PC-3 (cell line): Measurements from ENCODE around the gene CHD5. TPM values are rescaled to one million over a fixed set of nuclear protein-coding genes. Genes with fewer than 3 reads are reported as not detected.

Experiments
- ATAC-seq: fragments of 200-7000 bp; cut with Tn5 transposase; 2 replicates; pipeline ENCODE4 v1.9.1; 2020; ENCODE audit warnings: mild to moderate bottlenecking, moderate library complexity
- BruUV-seq: library from RNA; stranded (reverse); fragments of 400-500 nt; replicated peaks from 2 replicates; lab custom pipeline; 2021; lab: Mats Ljungman, UMichigan
- CTCF ChIA-PET: fragments of 300-600 bp; sonication (Branson Sonifier 250); formaldehyde crosslinking; loops from one replicate; lab custom pipeline; 2022; ENCODE audit warnings: antibody characterized with exemption; lab: Charles Lee
- POLR2A ChIA-PET: fragments of 300-600 bp; sonication (Branson Sonifier 250); formaldehyde crosslinking; loops from one replicate; lab custom pipeline; 2022; ENCODE audit warnings: antibody characterized with exemption; ENCODE audit not compliant: unreplicated experiment; lab: Charles Lee
- DNase-seq: peaks from one replicate; pipeline ENCODE4 v3.0.0-alpha.2; 2015
- H2AFZ ChIP-seq: fragments of 300-600 bp; sonication (generic); 2 replicates; pipeline ENCODE4 v1.6.0; 2016; ENCODE audit warnings: antibody characterized with exemption, low read length
- H3F3A ChIP-seq: fragments of 300-600 bp; sonication (generic); one replicate; pipeline ENCODE4 v1.6.0; 2017; ENCODE audit warnings: antibody characterized with exemption, low read length, control low read depth, mild to moderate bottlenecking; ENCODE audit not compliant: unreplicated experiment
- H3K27ac ChIP-seq: fragments of 300-600 bp; sonication (generic); 2 replicates; pipeline ENCODE4 v1.5.1; 2016; ENCODE audit warnings: mild to moderate bottlenecking, low read length
- H3K27me3 ChIP-seq: fragments of 300-600 bp; sonication (generic); 2 replicates; pipeline ENCODE4 v1.6.1; 2016; ENCODE audit warnings: low read length, mixed read lengths
- H3K36me3 ChIP-seq: fragments of 300-600 bp; sonication (generic); 2 replicates; pipeline ENCODE4 v1.6.1; 2016; ENCODE audit warnings: low read depth, mixed run types, low read length, mixed read lengths
- H3K4me1 ChIP-seq: fragments of 300-600 bp; sonication (generic); 2 replicates; pipeline ENCODE4 v1.5.1; 2016; ENCODE audit warnings: low read length; ENCODE audit not compliant: insufficient read depth
- H3K4me2 ChIP-seq: fragments of 300-600 bp; sonication (generic); 2 replicates; pipeline ENCODE4 v1.6.0; 2016; ENCODE audit warnings: low read length
- H3K4me3 ChIP-seq: fragments of 300-600 bp; sonication (generic); 2 replicates; pipeline ENCODE4 v1.5.1; 2016; ENCODE audit warnings: mild to moderate bottlenecking, low read length, mixed read lengths
- H3K79me2 ChIP-seq: fragments of 300-600 bp; sonication (generic); 2 replicates; pipeline ENCODE4 v1.6.1; 2017; ENCODE audit warnings: low read length, mixed read lengths
- H3K9ac ChIP-seq: fragments of 300-600 bp; sonication (generic); 2 replicates; pipeline ENCODE4 v1.6.0; 2016; ENCODE audit warnings: mild to moderate bottlenecking, low read length
- H3K9me2 ChIP-seq: fragments of 300-600 bp; sonication (generic); replicated peaks from 2 replicates; pipeline ENCODE4 v1.6.1; 2016; ENCODE audit warnings: mixed run types, low read length, mixed read lengths
- H3K9me3 ChIP-seq: fragments of 300-600 bp; sonication (generic); 2 replicates; pipeline ENCODE4 v1.6.1; 2016; ENCODE audit warnings: low read length, mixed read lengths
- H4K20me1 ChIP-seq: fragments of 300-600 bp; sonication (generic); 2 replicates; pipeline ENCODE4 v1.6.1; 2016; ENCODE audit warnings: low read length, mixed read lengths
- CTCF ChIP-seq: fragments of 300-600 bp; sonication (generic); conservative IDR thresholded peaks from 2 replicates; pipeline ENCODE4 v1.5.1; 2017; ENCODE audit warnings: antibody characterized with exemption, low read depth, mild to moderate bottlenecking, low read length
- EZH2 ChIP-seq: fragments of 300-600 bp; sonication (generic); IDR thresholded peaks from one replicate; pipeline ENCODE4 v1.6.1; 2017; ENCODE audit warnings: antibody characterized with exemption, mild to moderate bottlenecking, low read length; ENCODE audit not compliant: unreplicated experiment
- EZH2phosphoT487 ChIP-seq: fragments of 300-600 bp; sonication (generic); IDR thresholded peaks from 2 replicates; pipeline ENCODE4 v1.6.1; 2018; ENCODE audit warnings: mild to moderate bottlenecking, antibody characterized with exemption, low read length, borderline replicate concordance
- intact Hi-C: fragments of 100-400 bp; cut with micrococcal nuclease; formaldehyde crosslinking; loops from 2 replicates; pipeline ENCODE4 v1.9.0; 2023
- total RNA-seq: library from RNA; depleted of rRNA; stranded (reverse); fragments of >200 nt; gene quantifications from 2 replicates; pipeline ENCODE4 v1.2.3, GENCODE V29; 2014

CHD5 gene
- total RNA-seq, 1 experiment from 2014 or later = 0.55 TPM

- H3K27me3 ChIP-seq = no peaks in the 10 kb centered on the region
- H3K9ac ChIP-seq = no peak overlapping the region
- no peak overlapping the region for H3K4me2 ChIP-seq
- no peaks in the 10 kb centered on the region for H3K9me3 ChIP-seq
- TF ChIP-seq CTCF (no peak), EZH2phosphoT487 (no peak), EZH2 (no peak)
- POLR2A ChIA-PET = no interaction called here
- H3K4me1 ChIP-seq = no peaks in the 10 kb centered on the region
- DNase-seq (no peak), ATAC-seq (no peak)
- H3K4me3 ChIP-seq = no peak overlapping the region
- H4K20me1 ChIP-seq = no peaks in the 10 kb centered on the region
- no peaks in the 10 kb centered on the region for H3K9me2 ChIP-seq
- H3K27ac ChIP-seq = no peak overlapping the region
- intact Hi-C loops = no loop called here
- H3K36me3 ChIP-seq = no peaks in the 10 kb centered on the region
- no peaks in the 10 kb centered on the region for H3K79me2 ChIP-seq
- no peaks in the 10 kb centered on the region for H3F3A ChIP-seq
- no peak overlapping the region for H2AFZ ChIP-seq
- CTCF ChIA-PET = no interaction called here
- BruUV-seq = no TSS peak
Observed at GRCh38 chr1:6166221-6166620, 13.9 kb downstream of the CHD5 start.

GRCh38 chr1:6165441-6165985 lies 14.6 kb downstream of the CHD5 start:
- Histone ChIP-seq H3F3A (no peaks in the 10 kb centered on the region), H3K27me3 (no peaks in the 10 kb centered on the region), H3K4me2 (no peak overlapping the region), H3K9me2 (no peaks in the 10 kb centered on the region), H4K20me1 (no peaks in the 10 kb centered on the region), H3K9me3 (no peaks in the 10 kb centered on the region), H3K9ac (no peak overlapping the region), H3K79me2 (no peaks in the 10 kb centered on the region), H2AFZ (no peak overlapping the region), H3K4me3 (no peak overlapping the region), H3K27ac (no peak overlapping the region), H3K4me1 (no peaks in the 10 kb centered on the region), H3K36me3 (no peaks in the 10 kb centered on the region)
- POLR2A ChIA-PET = no interaction called here
- ATAC-seq = no peak
- CTCF ChIA-PET = no interaction called here
- BruUV-seq = no TSS peak
- TF ChIP-seq EZH2 (no peak), CTCF (no peak), EZH2phosphoT487 (no peak)
- intact Hi-C loops = no loop called here
- no peak for DNase-seq

- no peak overlapping the region for H3K4me3 ChIP-seq
- no peak for TF ChIP-seq EZH2
- TF ChIP-seq EZH2phosphoT487 = no peak
- TF ChIP-seq CTCF = no peak
- no peaks in the 10 kb centered on the region for H3K9me2 ChIP-seq
- no peaks in the 10 kb centered on the region for H3K4me1 ChIP-seq
- no peak overlapping the region for H3K27ac ChIP-seq
- H4K20me1 ChIP-seq = no peaks in the 10 kb centered on the region
- no peak overlapping the region for H3K9ac ChIP-seq
- BruUV-seq = no TSS peak
- H2AFZ ChIP-seq = no peak overlapping the region
- intact Hi-C loops = no loop called here
- ChIA-PET POLR2A (no interaction called here), CTCF (no interaction called here)
- DNase-seq (no peak), ATAC-seq (no peak)
- H3K4me2 ChIP-seq = no peak overlapping the region
- H3K27me3 ChIP-seq = no peaks in the 10 kb centered on the region
- no peaks in the 10 kb centered on the region for H3K9me3 ChIP-seq
- no peaks in the 10 kb centered on the region for H3F3A ChIP-seq
- no peaks in the 10 kb centered on the region for H3K79me2 ChIP-seq
- no peaks in the 10 kb centered on the region for H3K36me3 ChIP-seq
Observed at GRCh38 chr1:6165027-6165426, 15.1 kb downstream of the CHD5 start.
